Measurements from ENCODE around the gene CCDC192. TPM values are rescaled to one million over a fixed set of nuclear protein-coding genes. Genes with fewer than 3 reads are reported as not detected.

Gene CCDC192
- total and polyA plus RNA-seq, 2 of the 4 experiments (the other 2 are of a cell fraction), result not detected

DNA sequence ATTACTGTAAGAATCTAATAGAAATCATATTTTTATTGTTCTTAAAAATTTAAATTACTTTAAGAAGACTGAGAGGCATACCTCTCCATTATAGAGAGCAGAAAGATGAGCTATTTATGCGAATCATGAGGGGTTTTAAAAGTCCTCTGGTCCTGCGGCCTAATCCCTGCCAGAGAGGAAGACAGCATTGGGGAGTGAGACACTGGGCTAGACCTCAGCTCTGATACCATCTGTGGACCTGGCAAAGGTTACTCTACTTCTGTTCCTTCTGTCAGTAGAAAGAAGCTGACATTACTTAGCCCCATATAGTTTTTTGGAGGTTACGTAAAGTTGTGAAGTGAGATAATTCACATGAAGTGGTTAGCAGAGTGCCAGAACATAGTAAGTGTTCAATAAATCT lies 103.6 kb downstream of the CCDC192 start:
- Histone ChIP-seq H3K14ac (replicated peaks; ENCODE audit: low read depth, low read length) (no peak overlapping the region), H3K18ac (ENCODE audit: low read depth, low read length) (no peak overlapping the region), H3K9ac (ENCODE audit: low read depth, low read length) (no peak overlapping the region), H3K56ac (ENCODE audit: extremely low read depth, insufficient read depth, low read length) (no peak overlapping the region), H3K9me1 (ENCODE audit: insufficient read depth, low read length) (peaks cover 4% of the 10 kb centered on the region; the same call in 1 of the 2 replicates), H3K27ac (ENCODE audit: insufficient read depth, low read length) (no peak overlapping the region), H2AK5ac (ENCODE audit: low read depth, low read length) (no peak overlapping the region; the same call in 1 of the 2 replicates), H2BK120ac (ENCODE audit: low read depth, low read length) (no peak overlapping the region), H3K36me3 (ENCODE audit: control insufficient read depth, insufficient read depth, low read length) (no peaks in the 10 kb centered on the region), H2BK15ac (ENCODE audit: low read depth, low read length) (no peak overlapping the region), H4K8ac (ENCODE audit: low read depth in 2 of 2, low read length in 2 of 2) (no peak overlapping the region), H3K4me3 (ENCODE audit: insufficient read depth, low read depth, low read length) (no peak overlapping the region), H3K79me1 (ENCODE audit: low read depth in 1 of 2, low read length in 2 of 2) (no peaks in the 10 kb centered on the region), H4K5ac (ENCODE audit: low read depth, low read length) (no peak overlapping the region), H4K91ac (ENCODE audit: insufficient read depth, low read depth, low read length) (no peak overlapping the region), H3K4me1 (ENCODE audit: control insufficient read depth, insufficient read depth, low read length) (peaks cover 6% of the 10 kb centered on the region), H3K27me3 (ENCODE audit: control insufficient read depth, insufficient read depth, low read length) (no peaks in the 10 kb centered on the region), H3K4me2 (ENCODE audit: low read depth, low read length) (no peak overlapping the region), H2AFZ (replicated peaks; ENCODE audit: low read length, poor library complexity) (no peak overlapping the region), H3K9me3 (ENCODE audit: control insufficient read depth, insufficient read depth, low read length) (no peaks in the 10 kb centered on the region), H2BK5ac (ENCODE audit: low read depth, low read length, poor library complexity, severe bottlenecking) (no peak overlapping the region), H3K23ac (ENCODE audit: low read depth, low read length) (no peak overlapping the region), H2AK9ac (replicated peaks; ENCODE audit: low read depth, low read length, poor library complexity) (no peak overlapping the region), H2BK20ac (ENCODE audit: low read depth, low read length) (no peak overlapping the region), H4K20me1 (ENCODE audit: insufficient read depth, low read length) (no peaks in the 10 kb centered on the region), H3K4ac (ENCODE audit: low read depth, low read length) (no peak overlapping the region)
- dilution Hi-C loops (cut with HindIII; ENCODE audit: low sequenced_read_pairs, unreplicated experiment), result no loop called here
- ChIA-PET CTCF (no interaction called here), POLR2A (ENCODE audit: unreplicated experiment) (no interaction called here)
- intact Hi-C loops (cut with micrococcal nuclease), result no loop called here
- BruUV-seq (replicated peaks), result no TSS peak
- WGBS, 2 experiments (ENCODE audit: extremely low coverage in 2 of 2, insufficient read length in 1 of 2), result 100% methylated on average over 1 of the region's 3 CpGs; no CpG with 5 or more reads in 1 of the 2 experiments
- TF ChIP-seq CEBPB (IDR thresholded peaks at IDR 0.05; ENCODE audit: low read depth, low read length) (no peak), RFX5 (IDR thresholded peaks at IDR 0.05; ENCODE audit: low read depth, low read length) (no peak), RAD21 (IDR thresholded peaks at IDR 0.05; ENCODE audit: low read length) (no peak), FOS (IDR thresholded peaks at IDR 0.05; ENCODE audit: low read depth, low read length) (no peak), SMC3 (IDR thresholded peaks at IDR 0.05; ENCODE audit: low read depth, low read length) (no peak), MXI1 (IDR thresholded peaks at IDR 0.05; ENCODE audit: borderline replicate concordance, low read depth, low read length) (no peak), MAZ (IDR thresholded peaks at IDR 0.05; ENCODE audit: borderline replicate concordance, low read depth, low read length) (no peak), ELK1 (IDR thresholded peaks at IDR 0.05; ENCODE audit: borderline replicate concordance, low read depth, low read length) (no peak), MAFK (IDR thresholded peaks at IDR 0.05; ENCODE audit: low read depth, low read length) (no peak)
- TF ChIP-seq, protein P1, sequence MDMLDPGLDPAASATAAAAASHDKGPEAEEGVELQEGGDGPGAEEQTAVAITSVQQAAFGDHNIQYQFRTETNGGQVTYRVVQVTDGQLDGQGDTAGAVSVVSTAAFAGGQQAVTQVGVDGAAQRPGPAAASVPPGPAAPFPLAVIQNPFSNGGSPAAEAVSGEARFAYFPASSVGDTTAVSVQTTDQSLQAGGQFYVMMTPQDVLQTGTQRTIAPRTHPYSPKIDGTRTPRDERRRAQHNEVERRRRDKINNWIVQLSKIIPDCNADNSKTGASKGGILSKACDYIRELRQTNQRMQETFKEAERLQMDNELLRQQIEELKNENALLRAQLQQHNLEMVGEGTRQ (IDR thresholded peaks at IDR 0.05; ENCODE audit: low read depth, low read length), result no peak
- ATAC-seq (ENCODE audit: low read depth) (no peak), DNase-seq (no peak)
- in situ Hi-C loops (cut with MboI; ENCODE audit: low sequenced_read_pairs), result no loop called here

All from IMR-90 (cell line).